OCI-LY3 (cell line): ENCODE results near the gene KANK4.

Experiments
- EZH2phosphoT487 ChIP-seq: fragments of 200-600 bp; shearing (Covaris generic); IDR thresholded peaks from 2 replicates; pipeline ENCODE4 v1.6.1; 2018; ENCODE audit warnings: antibody characterized with exemption, mixed run types, low read depth
- TF ChIP-seq, protein P1 (sequence below): fragments of 200-600, 300-600 bp; sonication (generic); IDR thresholded peaks from 2 replicates; pipeline ENCODE4 v1.5.1; 2014; ENCODE audit warnings: antibody characterized with exemption, low read length, low read depth

DNA sequence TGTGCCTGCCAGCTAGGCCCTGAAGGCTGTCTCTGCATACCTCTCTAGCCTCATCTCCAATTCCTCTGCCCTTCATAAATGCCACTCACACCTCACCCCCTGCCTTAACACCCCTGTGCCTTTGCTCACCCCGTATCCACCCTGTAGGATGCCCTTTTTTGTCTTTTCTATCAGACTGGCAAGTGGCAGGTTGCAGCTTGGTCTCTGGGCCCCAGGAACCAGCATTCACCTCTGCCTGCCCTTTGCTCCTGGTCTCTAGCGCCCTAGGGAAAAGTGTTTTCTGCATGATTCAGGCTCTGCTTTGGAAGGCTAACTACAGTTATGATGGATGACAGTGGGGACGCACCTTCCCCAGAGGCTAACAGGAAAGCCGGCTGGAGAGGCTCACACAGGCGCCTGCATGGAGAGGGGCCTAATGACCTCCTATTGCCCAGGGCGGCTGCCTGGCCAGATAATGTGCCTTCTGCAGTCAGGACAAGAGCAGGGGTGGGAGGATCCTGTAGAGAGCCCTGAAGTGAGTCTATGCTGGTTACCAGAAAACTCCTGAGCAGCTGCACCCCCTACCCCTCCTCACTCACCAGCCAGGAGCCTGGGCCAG is 11.2 kb downstream of the KANK4 start:
- TF ChIP-seq, protein P1, sequence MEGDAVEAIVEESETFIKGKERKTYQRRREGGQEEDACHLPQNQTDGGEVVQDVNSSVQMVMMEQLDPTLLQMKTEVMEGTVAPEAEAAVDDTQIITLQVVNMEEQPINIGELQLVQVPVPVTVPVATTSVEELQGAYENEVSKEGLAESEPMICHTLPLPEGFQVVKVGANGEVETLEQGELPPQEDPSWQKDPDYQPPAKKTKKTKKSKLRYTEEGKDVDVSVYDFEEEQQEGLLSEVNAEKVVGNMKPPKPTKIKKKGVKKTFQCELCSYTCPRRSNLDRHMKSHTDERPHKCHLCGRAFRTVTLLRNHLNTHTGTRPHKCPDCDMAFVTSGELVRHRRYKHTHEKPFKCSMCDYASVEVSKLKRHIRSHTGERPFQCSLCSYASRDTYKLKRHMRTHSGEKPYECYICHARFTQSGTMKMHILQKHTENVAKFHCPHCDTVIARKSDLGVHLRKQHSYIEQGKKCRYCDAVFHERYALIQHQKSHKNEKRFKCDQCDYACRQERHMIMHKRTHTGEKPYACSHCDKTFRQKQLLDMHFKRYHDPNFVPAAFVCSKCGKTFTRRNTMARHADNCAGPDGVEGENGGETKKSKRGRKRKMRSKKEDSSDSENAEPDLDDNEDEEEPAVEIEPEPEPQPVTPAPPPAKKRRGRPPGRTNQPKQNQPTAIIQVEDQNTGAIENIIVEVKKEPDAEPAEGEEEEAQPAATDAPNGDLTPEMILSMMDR = no peak
- no peak for TF ChIP-seq EZH2phosphoT487
